Ectodermal cell (in vitro differentiated cells): ENCODE measurements around the gene CPED1.
"Not testable (repeated sequence)": the region's sequence is repeated elsewhere in the genome, so short reads cannot be mapped to it uniquely, and the experiment has no call there.

ENCODE experiments used
- H3K27ac ChIP-seq: 2 replicates; pipeline ENCODE4 v1.7.0; 2013; ENCODE audit warnings: mild to moderate bottlenecking, low read depth, low read length; ENCODE audit not compliant: insufficient read depth, poor library complexity, severe bottlenecking
- H3K27me3 ChIP-seq: 2 replicates; pipeline ENCODE4 v1.7.0; 2013; ENCODE audit warnings: mild to moderate bottlenecking, low read length; ENCODE audit not compliant: insufficient read depth, control insufficient read depth, poor library complexity, severe bottlenecking
- H3K36me3 ChIP-seq: one replicate; pipeline ENCODE4 v1.7.0; 2013; ENCODE audit warnings: low read length; ENCODE audit not compliant: control insufficient read depth, insufficient read depth
- H3K4me1 ChIP-seq: one replicate; pipeline ENCODE4 v1.7.0; 2013; ENCODE audit warnings: low read length; ENCODE audit not compliant: control insufficient read depth, insufficient read depth
- H3K4me3 ChIP-seq: 2 replicates; pipeline ENCODE4 v1.7.0; 2013; ENCODE audit warnings: low read depth, low read length, control low read depth; ENCODE audit not compliant: insufficient read depth
- H3K9me3 ChIP-seq: 2 replicates; pipeline ENCODE4 v1.7.0; 2013; ENCODE audit warnings: mild to moderate bottlenecking, low read length, moderate library complexity; ENCODE audit not compliant: control insufficient read depth
- WGBS, 2 experiments: methylation state at CpG; one replicate each; pipeline ENCODE4 v1.1.7; 2013; ENCODE audit warnings: missing lambda C conversion rate in 2 of 2; 5-methylcytosine and 5-hydroxymethylcytosine counted together

The CPED1 gene

GRCh38 chr7:121204537-121204936, 216.0 kb downstream of the CPED1 start:
- no peaks in the 10 kb centered on the region for H3K27me3 ChIP-seq
- H3K27ac ChIP-seq: no peak overlapping the region
- H3K4me1 ChIP-seq: no peaks in the 10 kb centered on the region
- 93 to 100% methylated on average over 1 of the region's 1 CpG for WGBS, 2 experiments
- no peaks in the 10 kb centered on the region for H3K9me3 ChIP-seq
- H3K36me3 ChIP-seq: no peaks in the 10 kb centered on the region
- H3K4me3 ChIP-seq: no peak overlapping the region

- Histone ChIP-seq H3K4me3 (no peak overlapping the region), H3K27ac (no peak overlapping the region), H3K36me3 (no peaks in the 10 kb centered on the region), H3K4me1 (no peaks in the 10 kb centered on the region), H3K27me3 (no peaks in the 10 kb centered on the region), H3K9me3 (no peaks in the 10 kb centered on the region)
These were observed 217.3 kb downstream of the CPED1 start for GRCh38 chr7:121205777-121206176.

GRCh38 chr7:121211253-121211652, 222.7 kb downstream of the CPED1 start:
- no peaks in the 10 kb centered on the region for H3K9me3 ChIP-seq
- H3K4me3 ChIP-seq: no peak overlapping the region
- H3K27ac ChIP-seq: no peak overlapping the region
- H3K4me1 ChIP-seq: no peaks in the 10 kb centered on the region
- H3K27me3 ChIP-seq: no peaks in the 10 kb centered on the region
- H3K36me3 ChIP-seq: no peaks in the 10 kb centered on the region
- 89 to 92% methylated on average over 3 of the region's 3 CpGs for WGBS, 2 experiments

GRCh38 chr7:121212036-121212435, 223.5 kb downstream of the CPED1 start:
- WGBS, 2 experiments: 91 to 97% methylated on average over 2 of the region's 2 CpGs
- no peak overlapping the region for H3K4me3 ChIP-seq
- H3K27ac ChIP-seq: no peak overlapping the region
- no peaks in the 10 kb centered on the region for H3K36me3 ChIP-seq
- no peaks in the 10 kb centered on the region for H3K4me1 ChIP-seq
- H3K27me3 ChIP-seq: no peaks in the 10 kb centered on the region
- H3K9me3 ChIP-seq: no peaks in the 10 kb centered on the region

GRCh38 chr7:121214657-121215056, 226.1 kb downstream of the CPED1 start:
- Histone ChIP-seq H3K27me3 (no peaks in the 10 kb centered on the region), H3K4me3 (no peak overlapping the region), H3K9me3 (no peaks in the 10 kb centered on the region), H3K36me3 (no peaks in the 10 kb centered on the region), H3K4me1 (no peaks in the 10 kb centered on the region), H3K27ac (no peak overlapping the region)
- 78 to 90% methylated on average over 1 to 2 of the region's 2 CpGs for WGBS, 2 experiments

GRCh38 chr7:121219026-121219425, 230.5 kb downstream of the CPED1 start:
- 84 to 94% methylated on average over 2 of the region's 2 CpGs for WGBS, 2 experiments
- Histone ChIP-seq H3K4me1 (no peaks in the 10 kb centered on the region), H3K4me3 (no peak overlapping the region), H3K27ac (no peak overlapping the region), H3K27me3 (no peaks in the 10 kb centered on the region), H3K36me3 (no peaks in the 10 kb centered on the region), H3K9me3 (no peaks in the 10 kb centered on the region)

GRCh38 chr7:121221108-121221507, 232.6 kb downstream of the CPED1 start:
- not testable (repeated sequence) for H3K4me3 ChIP-seq, H3K9me3 ChIP-seq, H3K27ac ChIP-seq, H3K36me3 ChIP-seq, H3K4me1 ChIP-seq, H3K27me3 ChIP-seq
- 78 to 85% methylated on average over 2 of the region's 2 CpGs for WGBS, 2 experiments

- H3K4me1 ChIP-seq: no peaks in the 10 kb centered on the region
- H3K27ac ChIP-seq: no peak overlapping the region
- H3K27me3 ChIP-seq: no peaks in the 10 kb centered on the region
- 90% methylated on average over 1 of the region's 1 CpG; no CpG with 5 or more reads in 1 of the 2 experiments for WGBS, 2 experiments
- H3K36me3 ChIP-seq: no peaks in the 10 kb centered on the region
- no peaks in the 10 kb centered on the region for H3K9me3 ChIP-seq
- no peak overlapping the region for H3K4me3 ChIP-seq
These were observed 240.3 kb downstream of the CPED1 start for GRCh38 chr7:121228779-121229178.

GRCh38 chr7:121235201-121235600, 246.7 kb downstream of the CPED1 start:
- no peak overlapping the region for H3K4me3 ChIP-seq
- H3K36me3 ChIP-seq: no peaks in the 10 kb centered on the region
- no peaks in the 10 kb centered on the region for H3K4me1 ChIP-seq
- H3K9me3 ChIP-seq: no peaks in the 10 kb centered on the region
- H3K27ac ChIP-seq: no peak overlapping the region
- H3K27me3 ChIP-seq: no peaks in the 10 kb centered on the region

GRCh38 chr7:121237601-121238000, 249.1 kb downstream of the CPED1 start:
- WGBS, 2 experiments: 87 to 89% methylated on average over 2 to 3 of the region's 3 CpGs
- H3K4me3 ChIP-seq: no peak overlapping the region
- no peaks in the 10 kb centered on the region for H3K36me3 ChIP-seq
- no peak overlapping the region for H3K27ac ChIP-seq
- H3K4me1 ChIP-seq: no peaks in the 10 kb centered on the region
- no peaks in the 10 kb centered on the region for H3K9me3 ChIP-seq
- H3K27me3 ChIP-seq: no peaks in the 10 kb centered on the region

GRCh38 chr7:121244120-121244870, 255.8 kb downstream of the CPED1 start:
- Histone ChIP-seq H3K4me3 (no peak overlapping the region), H3K4me1 (no peaks in the 10 kb centered on the region), H3K27me3 (no peaks in the 10 kb centered on the region), H3K36me3 (no peaks in the 10 kb centered on the region), H3K27ac (no peak overlapping the region), H3K9me3 (no peaks in the 10 kb centered on the region)
- WGBS, 2 experiments: 90 to 94% methylated on average over 7 of the region's 7 CpGs
